Measurements from ENCODE around the gene FRMPD4.
"Not testable (repeated sequence)": the region's sequence is repeated elsewhere in the genome, so short reads cannot be mapped to it uniquely, and the experiment has no call there.

The FRMPD4 gene

GRCh38 chrX:12145402-12145801, 7.1 kb downstream of the FRMPD4 start:
- H2AFZ ChIP-seq (ENCODE audit: low read length, unreplicated experiment), result no peak overlapping the region
- no peak overlapping the region for H3K27ac ChIP-seq (ENCODE audit: low read depth, low read length)
- no peaks in the 10 kb centered on the region for H3K27me3 ChIP-seq (ENCODE audit: insufficient read depth, low read length)
- peaks cover 6% of the 10 kb centered on the region for H3K4me1 ChIP-seq (ENCODE audit: control insufficient read depth, insufficient read depth, low read length, unreplicated experiment)
- H3K36me3 ChIP-seq (ENCODE audit: insufficient read depth, low read length), result no peaks in the 10 kb centered on the region
- H3K79me2 ChIP-seq (ENCODE audit: control insufficient read depth, insufficient read depth, low read length, unreplicated experiment), result no peaks in the 10 kb centered on the region
- no peak overlapping the region for H3K4me3 ChIP-seq (ENCODE audit: low read depth, low read length)

- no peaks in the 10 kb centered on the region for H3K27me3 ChIP-seq (ENCODE audit: insufficient read depth, low read length)
- H3K27ac ChIP-seq (ENCODE audit: low read depth, low read length), result no peak overlapping the region
- no peaks in the 10 kb centered on the region for H3K4me1 ChIP-seq (ENCODE audit: control insufficient read depth, insufficient read depth, low read length, unreplicated experiment)
- H2AFZ ChIP-seq (ENCODE audit: low read length, unreplicated experiment), result no peak overlapping the region
- H3K79me2 ChIP-seq (ENCODE audit: control insufficient read depth, insufficient read depth, low read length, unreplicated experiment), result no peaks in the 10 kb centered on the region
- H3K4me3 ChIP-seq (ENCODE audit: low read depth, low read length), result no peak overlapping the region
- no peaks in the 10 kb centered on the region for H3K36me3 ChIP-seq (ENCODE audit: insufficient read depth, low read length)
Observed at GRCh38 chrX:12149670-12150407, 11.6 kb downstream of the FRMPD4 start.

- H3K27me3 ChIP-seq (ENCODE audit: insufficient read depth, low read length), result no peaks in the 10 kb centered on the region
- H3K4me1 ChIP-seq (ENCODE audit: control insufficient read depth, insufficient read depth, low read length, unreplicated experiment), result no peaks in the 10 kb centered on the region
- H3K79me2 ChIP-seq (ENCODE audit: control insufficient read depth, insufficient read depth, low read length, unreplicated experiment), result no peaks in the 10 kb centered on the region
- no peak overlapping the region; the same call in 1 of the 2 replicates for H3K27ac ChIP-seq (ENCODE audit: low read depth, low read length)
- no peak overlapping the region for H3K4me3 ChIP-seq (ENCODE audit: low read depth, low read length)
- H2AFZ ChIP-seq (ENCODE audit: low read length, unreplicated experiment), result no peak overlapping the region
- H3K36me3 ChIP-seq (ENCODE audit: insufficient read depth, low read length), result no peaks in the 10 kb centered on the region
Observed at GRCh38 chrX:12153317-12153716, 15.0 kb downstream of the FRMPD4 start.

- H3K4me3 ChIP-seq (ENCODE audit: low read depth, low read length), result no peak overlapping the region
- H3K27me3 ChIP-seq (ENCODE audit: insufficient read depth, low read length), result no peaks in the 10 kb centered on the region
- H3K36me3 ChIP-seq (ENCODE audit: insufficient read depth, low read length), result no peaks in the 10 kb centered on the region
- no peaks in the 10 kb centered on the region for H3K4me1 ChIP-seq (ENCODE audit: control insufficient read depth, insufficient read depth, low read length, unreplicated experiment)
- no peak overlapping the region for H2AFZ ChIP-seq (ENCODE audit: low read length, unreplicated experiment)
- no peak overlapping the region; the same call in 1 of the 2 replicates for H3K27ac ChIP-seq (ENCODE audit: low read depth, low read length)
- no peaks in the 10 kb centered on the region for H3K79me2 ChIP-seq (ENCODE audit: control insufficient read depth, insufficient read depth, low read length, unreplicated experiment)
Observed at GRCh38 chrX:12153741-12154140, 15.5 kb downstream of the FRMPD4 start.

- Histone ChIP-seq H3K4me1 (ENCODE audit: control insufficient read depth, insufficient read depth, low read length, unreplicated experiment) (peaks cover 5% of the 10 kb centered on the region), H3K79me2 (ENCODE audit: control insufficient read depth, insufficient read depth, low read length, unreplicated experiment) (no peaks in the 10 kb centered on the region), H3K27ac (ENCODE audit: low read depth, low read length) (no peak overlapping the region), H3K4me3 (ENCODE audit: low read depth, low read length) (no peak overlapping the region), H2AFZ (ENCODE audit: low read length, unreplicated experiment) (no peak overlapping the region), H3K36me3 (ENCODE audit: insufficient read depth, low read length) (no peaks in the 10 kb centered on the region), H3K27me3 (ENCODE audit: insufficient read depth, low read length) (no peaks in the 10 kb centered on the region)
Observed at GRCh38 chrX:12159799-12160198, 21.5 kb downstream of the FRMPD4 start.

GRCh38 chrX:12162420-12162819, 24.1 kb downstream of the FRMPD4 start:
- H3K79me2 ChIP-seq (ENCODE audit: control insufficient read depth, insufficient read depth, low read length, unreplicated experiment), result no peaks in the 10 kb centered on the region
- H3K27me3 ChIP-seq (ENCODE audit: insufficient read depth, low read length), result no peaks in the 10 kb centered on the region
- H2AFZ ChIP-seq (ENCODE audit: low read length, unreplicated experiment), result no peak overlapping the region
- H3K27ac ChIP-seq (ENCODE audit: low read depth, low read length), result no peak overlapping the region
- H3K36me3 ChIP-seq (ENCODE audit: insufficient read depth, low read length), result no peaks in the 10 kb centered on the region
- H3K4me1 ChIP-seq (ENCODE audit: control insufficient read depth, insufficient read depth, low read length, unreplicated experiment), result peaks cover 5% of the 10 kb centered on the region
- no peak overlapping the region for H3K4me3 ChIP-seq (ENCODE audit: low read depth, low read length)

GRCh38 chrX:12164180-12164579, 25.9 kb downstream of the FRMPD4 start:
- not testable (repeated sequence) for H2AFZ ChIP-seq (ENCODE audit: low read length, unreplicated experiment); H3K36me3 ChIP-seq (ENCODE audit: insufficient read depth, low read length); H3K4me1 ChIP-seq (ENCODE audit: control insufficient read depth, insufficient read depth, low read length, unreplicated experiment); H3K27ac ChIP-seq (ENCODE audit: low read depth, low read length); H3K79me2 ChIP-seq (ENCODE audit: control insufficient read depth, insufficient read depth, low read length, unreplicated experiment); H3K27me3 ChIP-seq (ENCODE audit: insufficient read depth, low read length); H3K4me3 ChIP-seq (ENCODE audit: low read depth, low read length)

GRCh38 chrX:12170755-12171154, 32.5 kb downstream of the FRMPD4 start:
- H2AFZ ChIP-seq (ENCODE audit: low read length, unreplicated experiment), result no peak overlapping the region
- no peaks in the 10 kb centered on the region for H3K36me3 ChIP-seq (ENCODE audit: insufficient read depth, low read length)
- H3K4me3 ChIP-seq (ENCODE audit: low read depth, low read length), result no peak overlapping the region
- H3K4me1 ChIP-seq (ENCODE audit: control insufficient read depth, insufficient read depth, low read length, unreplicated experiment), result no peaks in the 10 kb centered on the region
- no peaks in the 10 kb centered on the region for H3K27me3 ChIP-seq (ENCODE audit: insufficient read depth, low read length)
- no peak overlapping the region for H3K27ac ChIP-seq (ENCODE audit: low read depth, low read length)
- H3K79me2 ChIP-seq (ENCODE audit: control insufficient read depth, insufficient read depth, low read length, unreplicated experiment), result no peaks in the 10 kb centered on the region

- no peak overlapping the region for H3K27ac ChIP-seq (ENCODE audit: low read depth, low read length)
- no peaks in the 10 kb centered on the region for H3K36me3 ChIP-seq (ENCODE audit: insufficient read depth, low read length)
- H3K27me3 ChIP-seq (ENCODE audit: insufficient read depth, low read length), result no peaks in the 10 kb centered on the region
- no peak overlapping the region for H2AFZ ChIP-seq (ENCODE audit: low read length, unreplicated experiment)
- H3K4me1 ChIP-seq (ENCODE audit: control insufficient read depth, insufficient read depth, low read length, unreplicated experiment), result no peaks in the 10 kb centered on the region
- no peak overlapping the region for H3K4me3 ChIP-seq (ENCODE audit: low read depth, low read length)
- H3K79me2 ChIP-seq (ENCODE audit: control insufficient read depth, insufficient read depth, low read length, unreplicated experiment), result no peaks in the 10 kb centered on the region
Observed at GRCh38 chrX:12174358-12174757, 36.1 kb downstream of the FRMPD4 start.

- no peaks in the 10 kb centered on the region for H3K79me2 ChIP-seq (ENCODE audit: control insufficient read depth, insufficient read depth, low read length, unreplicated experiment)
- H3K4me1 ChIP-seq (ENCODE audit: control insufficient read depth, insufficient read depth, low read length, unreplicated experiment), result no peaks in the 10 kb centered on the region
- no peak overlapping the region for H3K27ac ChIP-seq (ENCODE audit: low read depth, low read length)
- H3K27me3 ChIP-seq (ENCODE audit: insufficient read depth, low read length), result no peaks in the 10 kb centered on the region
- no peak overlapping the region for H3K4me3 ChIP-seq (ENCODE audit: low read depth, low read length)
- H3K36me3 ChIP-seq (ENCODE audit: insufficient read depth, low read length), result no peaks in the 10 kb centered on the region
- no peak overlapping the region for H2AFZ ChIP-seq (ENCODE audit: low read length, unreplicated experiment)
Observed at GRCh38 chrX:12197030-12197429, 58.8 kb downstream of the FRMPD4 start.

- Histone ChIP-seq H3K79me2 (ENCODE audit: control insufficient read depth, insufficient read depth, low read length, unreplicated experiment) (no peaks in the 10 kb centered on the region), H3K27ac (ENCODE audit: low read depth, low read length) (no peak overlapping the region), H3K4me1 (ENCODE audit: control insufficient read depth, insufficient read depth, low read length, unreplicated experiment) (peaks cover 13% of the 10 kb centered on the region), H2AFZ (ENCODE audit: low read length, unreplicated experiment) (no peak overlapping the region), H3K36me3 (ENCODE audit: insufficient read depth, low read length) (no peaks in the 10 kb centered on the region), H3K27me3 (ENCODE audit: insufficient read depth, low read length) (no peaks in the 10 kb centered on the region), H3K4me3 (ENCODE audit: low read depth, low read length) (no peak overlapping the region)
Observed at GRCh38 chrX:12206413-12206812, 68.1 kb downstream of the FRMPD4 start.
